Cerebellar nuclear complex (tissue), 1 donor: ENCODE results near the gene LCE1F.

Source experiments
- DNase-seq, 2 experiments: peaks; one replicate each; lab custom pipeline; 2025; lab: John Stamatoyannopoulos, UW

The LCE1F gene

DNA sequence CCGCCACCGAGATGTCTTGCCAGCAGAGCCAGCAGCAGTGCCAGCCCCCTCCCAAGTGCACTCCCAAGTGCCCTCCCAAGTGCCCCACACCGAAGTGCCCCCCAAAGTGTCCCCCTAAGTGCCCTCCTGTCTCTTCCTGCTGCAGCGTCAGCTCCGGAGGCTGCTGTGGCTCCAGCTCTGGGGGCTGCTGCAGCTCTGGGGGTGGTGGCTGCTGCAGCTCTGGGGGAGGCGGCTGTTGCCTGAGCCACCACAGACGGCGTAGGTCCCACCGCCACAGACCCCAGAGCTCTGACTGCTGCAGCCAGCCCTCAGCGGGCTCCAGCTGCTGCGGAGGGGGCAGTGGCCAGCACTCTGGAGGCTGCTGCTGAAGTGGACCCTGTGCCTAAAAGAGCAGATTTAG lies 1.4 kb downstream of the LCE1F start:
- DNase-seq = no peak

DNA sequence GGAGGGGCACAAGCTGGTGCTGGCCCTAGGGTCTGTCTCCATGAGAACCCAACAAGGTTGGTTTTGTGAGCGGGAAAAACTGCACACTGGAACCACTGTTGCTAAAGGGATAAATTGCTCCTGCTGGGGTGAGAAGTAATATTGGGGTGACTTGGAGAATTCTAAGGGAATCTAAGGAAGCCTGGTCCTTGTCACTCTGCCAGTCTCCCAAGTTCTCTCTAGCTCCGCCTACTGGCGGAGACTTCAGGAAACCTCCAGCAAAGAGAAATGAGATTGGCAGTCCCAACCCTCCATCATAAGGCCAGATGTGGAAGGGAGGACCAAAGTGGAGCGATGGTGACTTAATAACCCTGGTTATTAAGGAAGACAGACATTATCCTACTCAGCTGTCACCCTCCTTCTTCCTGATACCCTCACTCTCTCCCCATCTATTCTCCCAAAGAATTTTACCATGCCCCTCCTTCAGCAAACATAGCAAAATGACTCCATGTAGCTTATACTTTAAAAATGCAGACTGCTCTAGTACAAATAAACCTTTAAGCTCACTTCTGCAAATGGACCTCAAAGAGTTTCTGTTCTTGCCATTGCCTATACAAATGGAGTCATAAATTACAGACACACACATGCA lies 2.7 kb downstream of the LCE1F start:
- no peak for DNase-seq

DNA sequence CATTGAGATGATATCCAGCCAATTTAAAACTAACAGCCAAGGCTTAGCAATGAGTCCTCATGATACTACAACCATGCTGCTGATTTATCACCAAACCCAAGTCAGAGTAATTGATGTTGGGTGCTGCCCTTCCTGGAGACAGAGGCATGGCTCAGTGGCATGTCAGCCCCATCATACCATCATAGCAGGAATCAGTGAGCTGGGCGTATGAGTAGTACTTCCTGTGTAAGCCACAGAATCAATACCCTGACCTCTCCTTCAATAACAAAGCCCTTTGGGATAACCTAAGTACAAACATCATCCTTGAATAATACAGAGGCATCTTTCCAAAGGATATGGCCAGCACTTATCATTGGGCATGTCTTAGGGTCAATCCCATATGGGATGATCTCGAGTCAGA lies 8.2 kb downstream of the LCE1F start:
- no peak for DNase-seq

DNA sequence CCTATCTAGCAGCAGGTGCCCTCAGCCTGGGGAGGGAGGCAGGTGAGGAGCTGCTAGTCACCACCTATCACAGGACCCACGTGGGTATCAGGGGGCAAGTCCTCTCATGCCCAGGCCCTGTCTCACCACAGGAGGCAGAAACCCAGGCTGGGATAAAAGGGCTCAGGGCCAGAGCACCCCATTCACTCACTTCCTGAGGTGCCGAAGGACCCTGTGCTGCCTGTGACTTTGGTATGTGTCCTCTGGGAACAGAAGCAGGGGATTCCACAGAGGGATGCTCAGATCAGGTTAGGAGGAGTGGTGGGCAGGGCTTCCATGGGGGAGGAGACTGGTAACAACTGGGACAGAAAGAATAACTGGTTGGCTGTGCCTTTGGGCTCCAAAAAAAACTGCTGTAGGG lies 11.1 kb downstream of the LCE1F start, which contains the start of gene LCE1E:
Gene LCE1E (plus strand): TSS at position 181 of the 400 bp plus-strand sequence. CDS start 1,043 bp downstream, outside the sequence.
- DNase-seq = no peak

DNA sequence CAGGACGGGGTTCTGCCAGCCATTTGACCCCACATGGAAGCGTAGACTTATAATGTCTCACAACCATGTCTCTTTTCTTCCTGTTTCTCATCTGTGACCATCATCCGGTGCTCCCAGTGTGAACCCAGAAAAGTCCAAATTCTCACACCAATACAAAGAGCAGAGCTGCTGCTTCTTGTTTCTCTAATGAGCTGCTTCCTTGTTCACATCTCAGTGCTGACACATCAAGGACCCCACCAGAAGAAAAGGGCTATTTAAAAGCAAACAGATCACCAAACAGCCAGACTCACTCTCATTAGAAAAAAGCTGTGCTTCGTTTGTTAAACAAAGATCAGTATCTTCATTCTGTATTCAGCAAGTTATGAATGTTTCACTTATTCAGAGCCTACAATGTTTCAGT lies 20.7 kb downstream of the LCE1F start:
- DNase-seq = no peak

DNA sequence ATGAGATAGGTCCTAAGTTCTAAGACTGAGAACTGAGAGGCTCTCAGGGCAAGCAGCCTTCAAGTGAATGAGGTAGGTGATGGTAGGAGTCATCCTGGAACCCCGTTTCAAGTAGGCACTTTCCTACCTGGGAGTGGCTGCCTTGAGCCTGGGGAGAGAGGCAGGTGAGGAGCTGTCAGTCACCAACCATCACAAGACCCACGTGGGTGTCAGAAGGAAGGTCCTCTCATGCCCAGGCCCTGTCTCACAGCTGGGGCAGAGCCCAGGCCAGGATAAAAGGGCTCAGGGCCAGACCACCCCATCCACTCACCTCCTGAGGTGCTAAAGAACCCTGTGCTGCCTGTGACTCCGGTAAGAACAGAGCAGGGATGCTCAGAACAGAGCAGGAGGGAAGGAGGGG lies 21.5 kb downstream of the LCE1F start, which contains the start of gene LCE1D:
Gene LCE1D (plus strand): TSS at position 301 of the 400 bp plus-strand sequence. CDS start 1,074 bp downstream, outside the sequence.
- DNase-seq = no peak

DNA sequence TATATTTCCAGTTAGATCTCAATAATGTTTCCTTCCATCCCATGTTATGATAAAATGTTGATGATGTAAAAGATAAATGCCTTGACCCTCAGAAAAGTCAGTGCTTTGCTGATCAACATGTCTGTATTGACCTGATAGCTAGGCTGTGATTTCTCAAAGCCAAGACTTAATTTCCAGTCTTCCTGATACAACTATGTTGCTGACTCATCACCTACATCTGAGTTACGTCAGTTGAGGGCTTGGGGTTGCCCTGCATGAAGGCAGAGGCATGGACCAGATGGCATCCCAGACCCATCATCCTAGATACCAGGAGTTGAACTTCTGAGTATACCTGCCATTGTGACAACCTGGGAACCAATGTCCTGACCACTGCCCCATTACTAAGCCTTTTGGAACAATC lies 26.4 kb downstream of the LCE1F start:
- DNase-seq = no peak

DNA sequence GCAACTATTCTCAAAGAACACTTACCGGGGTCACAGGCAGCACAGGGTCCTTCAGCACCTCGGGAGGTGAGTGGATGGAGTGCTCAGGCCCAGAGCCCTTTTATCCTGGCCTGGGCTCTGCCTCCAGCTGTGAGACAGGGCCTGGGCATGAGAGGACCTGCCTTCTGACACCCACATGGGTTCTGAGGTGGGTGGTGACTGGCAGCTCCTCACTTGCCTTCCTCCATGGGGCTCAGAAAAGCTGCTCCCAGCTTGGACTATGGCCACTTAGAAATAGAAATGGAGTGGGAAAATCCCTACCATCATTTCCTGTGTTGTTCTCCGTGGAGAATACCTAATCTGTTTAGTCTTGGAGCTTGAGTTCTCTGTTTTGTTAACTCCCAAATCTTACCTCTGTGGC lies 31.6 kb downstream of the LCE1F start, which contains the start of gene LCE1C:
Gene LCE1C (minus strand): TSS at position 76 of the 400 bp plus-strand sequence. CDS start 1,173 bp downstream, outside the sequence.
- no peak for DNase-seq

DNA sequence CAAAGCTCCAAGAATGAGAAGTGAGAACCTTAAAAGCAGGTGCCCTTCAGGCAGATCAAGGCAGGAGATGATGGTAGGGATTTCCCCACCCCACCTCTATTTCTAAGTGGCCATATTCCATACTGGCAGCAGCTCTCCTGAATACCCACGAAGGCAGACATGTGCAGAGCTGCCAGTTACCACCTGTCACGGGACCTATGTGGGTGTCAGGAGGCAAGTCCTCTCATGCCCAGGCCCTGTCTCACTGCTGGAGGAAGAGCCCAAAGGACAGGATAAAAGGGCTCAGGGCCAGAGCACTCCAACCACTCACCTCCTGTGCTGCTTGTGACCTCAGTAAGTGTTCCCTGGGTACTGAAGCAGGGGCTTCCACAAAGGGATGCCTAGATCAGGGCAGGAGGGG lies 36.1 kb downstream of the LCE1F start:
- DNase-seq = no peak

DNA sequence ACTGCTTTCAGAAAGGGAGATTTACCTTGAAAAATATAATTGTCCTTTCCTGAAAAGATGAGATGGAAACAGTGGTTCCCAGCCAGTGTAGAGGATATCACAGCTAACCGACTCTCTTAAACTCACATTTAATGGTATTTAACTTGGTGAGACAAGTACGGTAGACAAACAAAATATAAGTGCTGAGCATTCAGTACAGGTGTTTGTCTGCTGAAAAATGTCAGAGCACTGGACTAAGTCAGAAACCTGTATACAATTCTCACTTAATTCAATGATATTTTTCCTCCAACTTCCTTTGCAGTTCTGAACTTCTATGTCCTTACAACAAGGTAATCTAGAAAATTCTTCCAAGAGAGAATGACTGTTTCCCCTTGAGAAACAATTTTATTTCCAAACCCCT lies 36.7 kb downstream of the LCE1F start, which contains the start of gene LCE1B:
Gene LCE1B (plus strand): TSS at position 301 of the 400 bp plus-strand sequence. CDS start 476 bp downstream, outside the sequence.
- no peak for DNase-seq

DNA sequence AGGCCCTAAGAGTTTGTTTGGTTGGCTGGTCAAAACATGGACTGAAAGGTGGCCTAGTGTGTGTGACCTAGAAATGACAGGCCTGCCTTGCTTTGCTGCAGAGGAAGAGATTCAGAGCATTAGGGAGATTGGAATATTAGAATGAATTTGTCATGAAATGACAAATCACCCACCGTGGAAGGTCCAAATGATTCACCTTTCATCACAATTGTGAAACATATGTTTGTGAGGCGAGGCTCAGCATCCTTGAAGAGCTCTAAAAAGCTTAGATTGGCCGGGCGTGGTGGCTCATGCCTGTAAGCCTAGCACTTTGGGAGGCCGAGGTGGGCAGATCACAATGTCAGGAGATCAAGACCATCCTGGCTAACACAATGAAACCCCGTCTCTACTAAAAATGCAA lies 42.4 kb downstream of the LCE1F start:
- no peak for DNase-seq

DNA sequence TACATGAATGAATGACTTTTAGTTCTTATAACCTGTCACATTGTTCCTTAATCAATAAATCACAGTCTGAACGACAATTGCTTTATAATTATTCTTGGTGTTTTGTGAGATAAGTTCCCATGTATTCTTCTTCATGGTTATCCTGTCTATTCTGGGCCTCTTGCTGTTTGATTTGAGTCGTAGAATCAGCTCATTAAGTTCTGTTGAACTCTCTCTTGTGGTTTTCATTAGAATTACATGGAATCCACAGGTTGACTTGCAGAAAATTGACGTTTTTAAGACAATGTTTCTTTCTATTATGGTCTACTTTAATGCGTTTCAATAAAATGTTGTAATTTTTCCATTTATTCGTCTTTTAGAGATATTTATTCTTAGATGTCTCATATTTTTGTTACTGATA lies 48.4 kb downstream of the LCE1F start:
- no peak for DNase-seq

DNA sequence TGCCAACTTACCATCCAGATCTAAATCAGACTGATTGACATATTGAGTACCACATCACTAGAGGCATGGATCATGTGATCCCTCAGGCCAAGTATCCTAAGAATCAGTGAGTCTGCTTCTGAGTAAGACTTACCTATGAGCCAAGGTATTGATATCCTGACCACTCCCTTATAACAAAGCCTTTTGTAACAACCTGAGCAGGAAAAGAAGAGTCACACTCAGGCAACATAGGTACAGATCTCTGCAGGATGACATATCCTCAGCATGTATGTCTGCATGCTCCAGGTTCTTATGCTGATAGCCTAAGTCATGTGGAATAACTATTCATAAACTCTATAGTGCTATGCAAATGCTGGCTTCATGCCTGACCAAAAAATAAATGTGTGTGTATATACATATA lies 50.0 kb downstream of the LCE1F start:
- DNase-seq = no peak
